ENCODE measurements around the gene CC2D1A.

Gene CC2D1A

DNA sequence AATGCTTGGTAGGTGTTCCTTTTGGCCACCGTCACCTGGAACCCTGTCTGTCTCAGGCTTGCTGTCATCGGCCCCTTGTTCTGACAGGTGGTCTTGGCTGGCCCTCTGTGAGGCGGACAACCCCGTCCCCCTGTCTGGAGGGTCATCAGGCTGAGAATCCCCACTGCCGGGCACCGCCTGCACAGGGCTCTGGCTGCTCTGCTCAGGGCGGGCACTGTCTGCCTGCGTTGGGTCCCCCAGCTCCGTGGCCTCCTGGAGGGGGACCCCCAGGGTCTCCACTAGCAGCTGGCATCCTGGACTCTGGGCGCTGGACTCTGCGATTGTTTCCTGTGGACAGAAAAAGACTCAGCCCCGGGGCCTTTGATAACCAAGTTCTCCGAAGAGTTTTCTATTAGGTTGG, 15.9 kb upstream of the CC2D1A start:
- Mint-ChIP-seq H3K27ac (no peak overlapping the region), H3K4me3 (no peak overlapping the region), H3K27me3 (ENCODE audit: low read depth) (no peaks in the 10 kb centered on the region), H3K36me3 (ENCODE audit: low read depth) (no peaks in the 10 kb centered on the region), H3K4me1 (no peaks in the 10 kb centered on the region), H3K9me3 (no peaks in the 10 kb centered on the region)
- TF ChIP-seq, protein P1, sequence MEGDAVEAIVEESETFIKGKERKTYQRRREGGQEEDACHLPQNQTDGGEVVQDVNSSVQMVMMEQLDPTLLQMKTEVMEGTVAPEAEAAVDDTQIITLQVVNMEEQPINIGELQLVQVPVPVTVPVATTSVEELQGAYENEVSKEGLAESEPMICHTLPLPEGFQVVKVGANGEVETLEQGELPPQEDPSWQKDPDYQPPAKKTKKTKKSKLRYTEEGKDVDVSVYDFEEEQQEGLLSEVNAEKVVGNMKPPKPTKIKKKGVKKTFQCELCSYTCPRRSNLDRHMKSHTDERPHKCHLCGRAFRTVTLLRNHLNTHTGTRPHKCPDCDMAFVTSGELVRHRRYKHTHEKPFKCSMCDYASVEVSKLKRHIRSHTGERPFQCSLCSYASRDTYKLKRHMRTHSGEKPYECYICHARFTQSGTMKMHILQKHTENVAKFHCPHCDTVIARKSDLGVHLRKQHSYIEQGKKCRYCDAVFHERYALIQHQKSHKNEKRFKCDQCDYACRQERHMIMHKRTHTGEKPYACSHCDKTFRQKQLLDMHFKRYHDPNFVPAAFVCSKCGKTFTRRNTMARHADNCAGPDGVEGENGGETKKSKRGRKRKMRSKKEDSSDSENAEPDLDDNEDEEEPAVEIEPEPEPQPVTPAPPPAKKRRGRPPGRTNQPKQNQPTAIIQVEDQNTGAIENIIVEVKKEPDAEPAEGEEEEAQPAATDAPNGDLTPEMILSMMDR (IDR thresholded peaks at IDR 0.05; ENCODE audit: unreplicated experiment in 3 of 3): no peak

DNA sequence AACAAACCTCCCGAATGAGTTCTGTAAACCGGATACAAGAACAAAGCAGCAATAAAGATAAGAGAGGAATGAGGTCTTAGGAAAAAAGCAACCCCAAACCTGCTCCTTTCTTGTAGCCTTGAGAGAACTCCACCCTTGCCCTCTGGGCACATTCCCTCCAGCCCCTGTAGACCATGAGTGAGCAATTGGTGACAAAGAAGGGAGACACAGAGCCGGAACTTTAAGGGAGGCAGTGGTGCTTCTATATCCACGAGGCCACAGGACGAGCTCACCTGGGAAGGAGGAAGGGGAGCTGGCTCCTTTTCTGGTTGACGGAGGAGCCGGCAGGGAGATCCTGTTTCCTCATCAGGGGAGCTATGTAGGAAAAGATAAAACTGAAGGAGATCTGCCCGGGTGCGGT, 13.1 kb upstream of the CC2D1A start:
- Mint-ChIP-seq H3K4me3 (no peak overlapping the region), H3K4me1 (no peaks in the 10 kb centered on the region), H3K27ac (no peak overlapping the region), H3K9me3 (no peaks in the 10 kb centered on the region), H3K36me3 (ENCODE audit: low read depth) (no peaks in the 10 kb centered on the region), H3K27me3 (ENCODE audit: low read depth) (no peaks in the 10 kb centered on the region)
- TF ChIP-seq, protein P1 (IDR thresholded peaks at IDR 0.05; ENCODE audit: unreplicated experiment in 3 of 3): no peak

DNA sequence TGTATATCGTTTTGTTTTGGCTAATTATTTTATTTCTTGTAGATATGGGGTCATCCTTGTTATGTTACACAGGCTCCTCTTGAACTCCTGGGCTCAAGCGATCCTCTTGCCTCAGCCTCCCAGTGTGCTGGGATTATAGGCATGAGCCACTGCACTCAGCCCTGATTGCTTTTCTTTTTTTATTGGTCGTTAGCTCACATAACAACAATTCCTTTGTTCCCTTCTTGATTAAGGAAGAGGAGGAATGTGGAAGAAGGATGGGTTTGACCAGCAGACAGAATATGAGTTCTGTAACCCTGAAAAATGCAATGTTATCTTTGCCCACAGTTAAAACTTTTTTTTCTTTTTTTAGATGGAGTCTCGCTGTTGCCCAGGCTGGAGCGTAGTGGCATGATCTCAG, 11.4 kb upstream of the CC2D1A start:
- H3K27me3 Mint-ChIP-seq (ENCODE audit: low read depth): no peaks in the 10 kb centered on the region
- no peak overlapping the region for H3K27ac Mint-ChIP-seq
- H3K36me3 Mint-ChIP-seq (ENCODE audit: low read depth): no peaks in the 10 kb centered on the region
- H3K4me3 Mint-ChIP-seq: no peak overlapping the region
- TF ChIP-seq, protein P1 (IDR thresholded peaks at IDR 0.05; ENCODE audit: unreplicated experiment in 3 of 3): no peak
- no peaks in the 10 kb centered on the region for H3K9me3 Mint-ChIP-seq
- H3K4me1 Mint-ChIP-seq: no peaks in the 10 kb centered on the region

DNA sequence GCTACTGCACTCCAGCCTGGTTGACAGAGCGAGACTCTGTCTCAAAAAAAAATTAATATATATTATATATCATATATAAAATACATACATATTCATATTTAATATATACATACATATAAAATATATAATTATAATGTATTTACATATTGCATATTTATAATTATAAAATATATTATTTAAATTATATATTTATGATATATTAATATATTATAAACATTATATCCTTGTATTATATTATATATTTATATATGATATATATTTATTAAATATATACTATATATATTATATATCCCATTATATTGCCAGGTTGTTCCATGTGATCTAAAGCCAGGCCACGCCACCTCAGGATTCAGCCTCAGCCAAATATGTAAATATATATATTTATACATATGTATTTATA, 9.8 kb upstream of the CC2D1A start:
- no peaks in the 10 kb centered on the region for H3K27me3 Mint-ChIP-seq (ENCODE audit: low read depth)
- TF ChIP-seq, protein P1 (IDR thresholded peaks at IDR 0.05; ENCODE audit: unreplicated experiment in 3 of 3): no peak
- no peaks in the 10 kb centered on the region for H3K9me3 Mint-ChIP-seq
- H3K4me1 Mint-ChIP-seq: peaks cover 5% of the 10 kb centered on the region
- no peak overlapping the region for H3K4me3 Mint-ChIP-seq
- H3K36me3 Mint-ChIP-seq (ENCODE audit: low read depth): no peaks in the 10 kb centered on the region
- no peak overlapping the region for H3K27ac Mint-ChIP-seq

DNA sequence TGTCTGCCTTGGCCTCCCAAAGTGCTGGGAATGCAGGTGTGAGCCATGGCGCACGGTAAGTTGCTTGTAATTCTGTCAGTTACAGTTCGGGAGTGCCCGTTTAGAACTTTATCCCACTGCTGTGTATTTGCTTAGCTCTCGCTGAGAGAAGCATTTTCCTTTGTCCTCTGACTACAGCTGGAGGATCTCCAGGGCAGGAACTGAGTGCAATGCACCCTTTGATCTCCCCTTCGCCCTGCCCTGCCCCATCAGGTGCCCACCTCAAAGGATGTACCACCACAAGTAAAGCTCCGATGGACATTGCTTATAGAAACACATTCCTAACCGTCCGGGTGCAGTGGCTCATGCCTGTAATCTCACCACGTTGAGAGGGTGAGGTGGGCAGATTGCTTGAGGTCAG, 6.6 kb upstream of the CC2D1A start:
- no peak overlapping the region for H3K27ac Mint-ChIP-seq
- TF ChIP-seq, protein P1 (IDR thresholded peaks at IDR 0.05; ENCODE audit: unreplicated experiment in 3 of 3): no peak
- H3K4me3 Mint-ChIP-seq: no peak overlapping the region
- H3K36me3 Mint-ChIP-seq (ENCODE audit: low read depth): no peaks in the 10 kb centered on the region
- H3K4me1 Mint-ChIP-seq: peaks cover 5% of the 10 kb centered on the region
- H3K9me3 Mint-ChIP-seq: no peaks in the 10 kb centered on the region
- no peaks in the 10 kb centered on the region for H3K27me3 Mint-ChIP-seq (ENCODE audit: low read depth)

DNA sequence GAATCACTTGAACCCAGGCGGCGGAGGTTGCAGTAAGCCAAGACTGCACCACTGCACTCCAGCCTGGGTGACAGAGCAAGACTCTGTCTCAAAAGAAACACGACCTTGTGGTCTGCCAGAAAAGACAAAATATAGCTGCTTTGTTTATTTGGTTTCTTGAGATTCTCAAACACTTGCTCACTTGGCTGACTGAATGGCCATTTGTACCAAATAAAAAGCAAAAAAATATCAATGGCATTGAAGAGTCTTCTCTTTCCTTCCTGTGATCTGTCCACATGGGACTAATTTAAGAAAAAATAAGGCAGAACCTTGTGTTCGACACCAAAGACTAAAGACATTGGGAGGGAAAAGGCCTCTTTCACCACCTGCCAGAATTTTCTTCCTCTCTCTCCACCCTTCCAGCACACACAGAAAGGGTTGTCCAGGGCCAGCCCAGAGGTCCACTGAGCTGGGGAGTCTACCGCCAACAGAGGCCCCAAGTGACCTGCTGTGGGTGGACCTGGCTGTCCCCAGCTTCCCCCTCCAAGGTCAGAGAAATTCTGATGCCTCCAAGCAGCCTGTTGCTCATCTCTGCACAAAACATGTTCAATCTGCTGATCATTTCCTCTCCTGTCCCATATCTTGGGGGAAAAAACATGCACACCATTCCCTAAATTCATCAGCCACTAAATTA, 6.0 kb upstream of the CC2D1A start:
- TF ChIP-seq, protein P1 (IDR thresholded peaks at IDR 0.05; ENCODE audit: unreplicated experiment in 3 of 3): no peak
- Mint-ChIP-seq H3K36me3 (ENCODE audit: low read depth) (no peaks in the 10 kb centered on the region), H3K4me1 (peaks cover 5% of the 10 kb centered on the region), H3K4me3 (no peak overlapping the region), H3K9me3 (no peaks in the 10 kb centered on the region), H3K27me3 (ENCODE audit: low read depth) (no peaks in the 10 kb centered on the region), H3K27ac (peak overlapping the region in 2 of 3 experiments; percentile 21 to 39)

Data from nephron (organoid).